Urinary bladder (tissue), 4 donors: ENCODE results near the gene MOCS1. TPM values are rescaled to one million over a fixed set of nuclear protein-coding genes. Genes with fewer than 3 reads are reported as not detected.

ENCODE experiments used
- DNase-seq: peaks from one replicate; pipeline ENCODE4 v3.0.0-alpha.2; 2015; ENCODE audit errors: extremely low spot score
- H3K27ac ChIP-seq: one replicate; pipeline ENCODE4 v1.5.1; 2013; ENCODE audit warnings: low read depth, mild to moderate bottlenecking, moderate library complexity
- H3K36me3 ChIP-seq: one replicate; pipeline ENCODE4 v1.6.1; 2013; ENCODE audit warnings: mild to moderate bottlenecking, moderate library complexity; ENCODE audit not compliant: insufficient read depth
- H3K4me1 ChIP-seq: one replicate; pipeline ENCODE4 v1.6.1; 2013; ENCODE audit warnings: mild to moderate bottlenecking, moderate library complexity; ENCODE audit not compliant: insufficient read depth
- H3K4me3 ChIP-seq: one replicate; pipeline ENCODE4 v1.5.1; 2013; ENCODE audit warnings: low read depth, low read length
- WGBS: extraction: QIAGEN DNeasy Blood & Tissue Kit; methylation state at CpG from one replicate; pipeline ENCODE4 v1.1.7; 2013; 5-methylcytosine and 5-hydroxymethylcytosine counted together
- polyA plus RNA-seq: library from polyadenylated mRNA; stranded (reverse); fragments of 200-250 nt; gene quantifications from one replicate; pipeline ENCODE4 v1.2.3, GENCODE V29; 2013
- total RNA-seq: library from RNA; depleted of rRNA; stranded (reverse); fragments of >200 nt; gene quantifications from one replicate; pipeline ENCODE4 v1.2.3, GENCODE V29; 2014
- donor health status: healthy with polysubstance abuse.
- donor health status: healthy.

MOCS1 gene
- total and polyA plus RNA-seq, 2 donors: 7.0 to 20.4 TPM

- no peak overlapping the region for H3K27ac ChIP-seq
- 47% methylated on average over 16 of the region's 16 CpGs for WGBS
- no peaks in the 10 kb centered on the region for H3K4me1 ChIP-seq
- DNase-seq: no peak
- no peaks in the 10 kb centered on the region for H3K36me3 ChIP-seq
- H3K4me3 ChIP-seq: no peak overlapping the region
Observed at GRCh38 chr6:39881851-39882530, 52.3 kb downstream of the MOCS1 start.

- Histone ChIP-seq H3K27ac (no peak overlapping the region), H3K4me3 (no peak overlapping the region), H3K4me1 (no peaks in the 10 kb centered on the region), H3K36me3 (no peaks in the 10 kb centered on the region)
- 77% methylated on average over 4 of the region's 4 CpGs for WGBS
- no peak for DNase-seq
Observed at GRCh38 chr6:39880594-39880993, 53.7 kb downstream of the MOCS1 start.

GRCh38 chr6:39879535-39879934, 54.7 kb downstream of the MOCS1 start:
- Histone ChIP-seq H3K4me3 (no peak overlapping the region), H3K27ac (no peak overlapping the region), H3K4me1 (no peaks in the 10 kb centered on the region), H3K36me3 (no peaks in the 10 kb centered on the region)
- no peak for DNase-seq
- 92% methylated on average over 3 of the region's 3 CpGs for WGBS

GRCh38 chr6:39876826-39877225, 57.4 kb downstream of the MOCS1 start:
- H3K27ac ChIP-seq: no peak overlapping the region

GRCh38 chr6:39876111-39876510, 58.2 kb downstream of the MOCS1 start:
- DNase-seq: no peak
- Histone ChIP-seq H3K4me3 (no peak overlapping the region), H3K36me3 (no peaks in the 10 kb centered on the region), H3K27ac (no peak overlapping the region), H3K4me1 (no peaks in the 10 kb centered on the region)

More at GRCh38 chr6:39876826-39877225, 57.4 kb downstream of the MOCS1 start:
- no peak for DNase-seq
- Histone ChIP-seq H3K4me3 (no peak overlapping the region), H3K36me3 (no peaks in the 10 kb centered on the region), H3K4me1 (no peaks in the 10 kb centered on the region)
- WGBS: 71% methylated on average over 3 of the region's 3 CpGs

GRCh38 chr6:39873439-39873838, 60.8 kb downstream of the MOCS1 start:
- Histone ChIP-seq H3K36me3 (no peaks in the 10 kb centered on the region), H3K4me3 (no peak overlapping the region), H3K4me1 (no peaks in the 10 kb centered on the region), H3K27ac (no peak overlapping the region)
- 89% methylated on average over 3 of the region's 3 CpGs for WGBS
- no peak for DNase-seq

GRCh38 chr6:39870950-39871349, 63.3 kb downstream of the MOCS1 start:
- Histone ChIP-seq H3K4me3 (no peak overlapping the region), H3K27ac (no peak overlapping the region), H3K36me3 (no peaks in the 10 kb centered on the region), H3K4me1 (no peaks in the 10 kb centered on the region)
- no peak for DNase-seq
- 97% methylated on average over 3 of the region's 3 CpGs for WGBS

GRCh38 chr6:39867592-39867991, 66.7 kb downstream of the MOCS1 start:
- Histone ChIP-seq H3K36me3 (no peaks in the 10 kb centered on the region), H3K27ac (no peak overlapping the region), H3K4me3 (no peak overlapping the region), H3K4me1 (no peaks in the 10 kb centered on the region)
- no peak for DNase-seq
- 87% methylated on average over 6 of the region's 6 CpGs for WGBS

GRCh38 chr6:39865011-39865888, 69.0 kb downstream of the MOCS1 start:
- no peaks in the 10 kb centered on the region for H3K4me1 ChIP-seq
- H3K36me3 ChIP-seq: no peaks in the 10 kb centered on the region
- H3K27ac ChIP-seq: no peak overlapping the region
- DNase-seq: no peak
- no peak overlapping the region for H3K4me3 ChIP-seq
- 64% methylated on average over 15 of the region's 15 CpGs for WGBS

GRCh38 chr6:39861663-39862062, 72.6 kb downstream of the MOCS1 start:
- no peaks in the 10 kb centered on the region for H3K36me3 ChIP-seq
- no peak for DNase-seq

GRCh38 chr6:39859025-39859424, 75.2 kb downstream of the MOCS1 start:
- Histone ChIP-seq H3K27ac (no peak overlapping the region), H3K4me3 (no peak overlapping the region), H3K36me3 (no peaks in the 10 kb centered on the region), H3K4me1 (no peaks in the 10 kb centered on the region)
- WGBS: 93% methylated on average over 2 of the region's 2 CpGs
- DNase-seq: no peak

More at GRCh38 chr6:39861663-39862062, 72.6 kb downstream of the MOCS1 start:
- Histone ChIP-seq H3K4me3 (no peak overlapping the region), H3K4me1 (no peaks in the 10 kb centered on the region), H3K27ac (no peak overlapping the region)
- 74% methylated on average over 3 of the region's 3 CpGs for WGBS

- 87% methylated on average over 7 of the region's 7 CpGs for WGBS
- Histone ChIP-seq H3K36me3 (no peaks in the 10 kb centered on the region), H3K4me1 (no peaks in the 10 kb centered on the region), H3K27ac (no peak overlapping the region), H3K4me3 (no peak overlapping the region)
- DNase-seq: no peak
Observed at GRCh38 chr6:39855356-39855995, 78.8 kb downstream of the MOCS1 start.
